Measurements from ENCODE around the gene MCCC1. TPM values are rescaled to one million over a fixed set of nuclear protein-coding genes. Genes with fewer than 3 reads are reported as not detected.

Gene MCCC1
- total and polyA plus RNA-seq, 2 of the 4 experiments (the other 2 are of a cell fraction) = 14.2 to 17.9 TPM

DNA sequence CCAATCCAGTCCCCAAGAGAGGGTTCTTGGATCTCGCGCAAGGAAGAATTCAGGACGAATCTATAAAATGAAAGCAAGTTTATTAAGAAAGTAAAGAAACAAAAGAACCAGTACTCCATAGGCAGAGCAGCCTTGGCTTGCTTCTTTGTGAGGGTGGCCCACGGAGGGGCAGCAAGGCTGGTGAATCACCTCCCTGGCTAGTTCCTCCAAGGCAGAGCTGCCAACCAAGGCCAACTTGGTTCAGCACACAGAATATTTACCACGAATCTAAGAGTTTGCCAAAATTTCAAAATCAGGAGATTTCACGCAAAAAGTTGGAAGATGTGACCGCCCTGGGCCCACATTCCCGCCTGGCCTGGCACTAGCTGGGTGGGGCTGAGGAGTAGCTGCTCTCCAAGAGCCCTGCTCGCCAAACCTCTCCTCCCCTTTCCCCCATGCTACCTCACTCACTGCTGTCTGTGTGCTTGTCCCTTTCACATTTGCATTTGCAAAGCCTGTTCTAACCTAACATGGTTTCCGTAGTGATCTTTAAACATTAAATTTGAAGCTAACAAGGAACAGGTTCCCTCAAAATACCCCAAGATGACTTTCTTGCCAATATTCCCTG, 92.8 kb downstream of the MCCC1 start:
- Histone ChIP-seq H4K8ac (ENCODE audit: low read depth in 2 of 2, low read length in 2 of 2) (no peak overlapping the region), H3K4me3 (ENCODE audit: insufficient read depth, low read depth, low read length) (no peak overlapping the region), H3K56ac (ENCODE audit: extremely low read depth, insufficient read depth, low read length) (no peak overlapping the region), H4K91ac (ENCODE audit: insufficient read depth, low read depth, low read length) (no peak overlapping the region), H3K79me1 (ENCODE audit: low read depth in 1 of 2, low read length in 2 of 2) (no peaks in the 10 kb centered on the region), H4K5ac (ENCODE audit: low read depth, low read length) (no peak overlapping the region), H2BK120ac (ENCODE audit: low read depth, low read length) (no peak overlapping the region), H3K36me3 (ENCODE audit: control insufficient read depth, insufficient read depth, low read length) (no peaks in the 10 kb centered on the region), H3K27me3 (ENCODE audit: control insufficient read depth, insufficient read depth, low read length) (no peaks in the 10 kb centered on the region), H3K9me3 (ENCODE audit: control insufficient read depth, insufficient read depth, low read length) (no peaks in the 10 kb centered on the region), H3K23ac (ENCODE audit: low read depth, low read length) (no peak overlapping the region; the same call in 1 of the 2 replicates), H2AFZ (replicated peaks; ENCODE audit: low read length, poor library complexity) (no peak overlapping the region), H3K9me1 (ENCODE audit: insufficient read depth, low read length) (peaks cover 4% of the 10 kb centered on the region; the same call in 1 of the 2 replicates), H4K20me1 (ENCODE audit: insufficient read depth, low read length) (no peaks in the 10 kb centered on the region), H3K9ac (ENCODE audit: low read depth, low read length) (no peak overlapping the region), H3K4me2 (ENCODE audit: low read depth, low read length) (no peak overlapping the region), H3K14ac (replicated peaks; ENCODE audit: low read depth, low read length) (no peak overlapping the region), H3K18ac (ENCODE audit: low read depth, low read length) (no peak overlapping the region), H2AK9ac (replicated peaks; ENCODE audit: low read depth, low read length, poor library complexity) (no peak overlapping the region), H3K4me1 (ENCODE audit: control insufficient read depth, insufficient read depth, low read length) (peaks cover 13% of the 10 kb centered on the region; the same call in 1 of the 2 replicates), H2BK15ac (ENCODE audit: low read depth, low read length) (no peak overlapping the region), H2BK20ac (ENCODE audit: low read depth, low read length) (no peak overlapping the region), H2BK5ac (ENCODE audit: low read depth, low read length, poor library complexity, severe bottlenecking) (no peak overlapping the region), H3K27ac (ENCODE audit: insufficient read depth, low read length) (no peak overlapping the region), H2AK5ac (ENCODE audit: low read depth, low read length) (no peak overlapping the region), H3K4ac (ENCODE audit: low read depth, low read length) (no peak overlapping the region)
- no CpG with 5 or more reads among the region's 10 CpGs for WGBS, 2 experiments (ENCODE audit: extremely low coverage in 2 of 2, insufficient read length in 1 of 2)
- in situ Hi-C loops (cut with MboI; ENCODE audit: low sequenced_read_pairs) = no loop called here
- ATAC-seq (ENCODE audit: low read depth) (no peak), DNase-seq (no peak)
- intact Hi-C loops (cut with micrococcal nuclease) = no loop called here
- dilution Hi-C loops (cut with HindIII; ENCODE audit: low sequenced_read_pairs, unreplicated experiment) = no loop called here
- ChIA-PET POLR2A (ENCODE audit: unreplicated experiment) (no interaction called here), CTCF (no interaction called here)
- BruUV-seq (replicated peaks) = no TSS peak
- TF ChIP-seq RFX5 (IDR thresholded peaks at IDR 0.05; ENCODE audit: low read depth, low read length) (no peak), SMC3 (IDR thresholded peaks at IDR 0.05; ENCODE audit: low read depth, low read length) (no peak), CHD1 (IDR thresholded peaks at IDR 0.05; ENCODE audit: low read depth, low read length) (no peak), MXI1 (IDR thresholded peaks at IDR 0.05; ENCODE audit: borderline replicate concordance, low read depth, low read length) (no peak), RAD21 (IDR thresholded peaks at IDR 0.05; ENCODE audit: low read length) (no peak), MAZ (IDR thresholded peaks at IDR 0.05; ENCODE audit: borderline replicate concordance, low read depth, low read length) (no peak), FOS (IDR thresholded peaks at IDR 0.05; ENCODE audit: low read depth, low read length) (no peak), MAFK (IDR thresholded peaks at IDR 0.05; ENCODE audit: low read depth, low read length) (no peak), POLR2A (IDR thresholded peaks at IDR 0.05; ENCODE audit: low read depth, low read length) (no peak), CEBPB (IDR thresholded peaks at IDR 0.05; ENCODE audit: low read depth, low read length) (no peak), RCOR1 (IDR thresholded peaks at IDR 0.05; ENCODE audit: insufficient replicate concordance, low read length) (no peak), BHLHE40 (IDR thresholded peaks at IDR 0.05; ENCODE audit: low read depth, low read length) (no peak), NFE2L2 (IDR thresholded peaks at IDR 0.05; ENCODE audit: low read depth, low read length) (no peak)
- TF ChIP-seq, protein P1, sequence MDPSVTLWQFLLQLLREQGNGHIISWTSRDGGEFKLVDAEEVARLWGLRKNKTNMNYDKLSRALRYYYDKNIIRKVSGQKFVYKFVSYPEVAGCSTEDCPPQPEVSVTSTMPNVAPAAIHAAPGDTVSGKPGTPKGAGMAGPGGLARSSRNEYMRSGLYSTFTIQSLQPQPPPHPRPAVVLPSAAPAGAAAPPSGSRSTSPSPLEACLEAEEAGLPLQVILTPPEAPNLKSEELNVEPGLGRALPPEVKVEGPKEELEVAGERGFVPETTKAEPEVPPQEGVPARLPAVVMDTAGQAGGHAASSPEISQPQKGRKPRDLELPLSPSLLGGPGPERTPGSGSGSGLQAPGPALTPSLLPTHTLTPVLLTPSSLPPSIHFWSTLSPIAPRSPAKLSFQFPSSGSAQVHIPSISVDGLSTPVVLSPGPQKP (IDR thresholded peaks at IDR 0.05; ENCODE audit: borderline replicate concordance, low read depth, low read length) = no peak
- TF ChIP-seq, protein P2, sequence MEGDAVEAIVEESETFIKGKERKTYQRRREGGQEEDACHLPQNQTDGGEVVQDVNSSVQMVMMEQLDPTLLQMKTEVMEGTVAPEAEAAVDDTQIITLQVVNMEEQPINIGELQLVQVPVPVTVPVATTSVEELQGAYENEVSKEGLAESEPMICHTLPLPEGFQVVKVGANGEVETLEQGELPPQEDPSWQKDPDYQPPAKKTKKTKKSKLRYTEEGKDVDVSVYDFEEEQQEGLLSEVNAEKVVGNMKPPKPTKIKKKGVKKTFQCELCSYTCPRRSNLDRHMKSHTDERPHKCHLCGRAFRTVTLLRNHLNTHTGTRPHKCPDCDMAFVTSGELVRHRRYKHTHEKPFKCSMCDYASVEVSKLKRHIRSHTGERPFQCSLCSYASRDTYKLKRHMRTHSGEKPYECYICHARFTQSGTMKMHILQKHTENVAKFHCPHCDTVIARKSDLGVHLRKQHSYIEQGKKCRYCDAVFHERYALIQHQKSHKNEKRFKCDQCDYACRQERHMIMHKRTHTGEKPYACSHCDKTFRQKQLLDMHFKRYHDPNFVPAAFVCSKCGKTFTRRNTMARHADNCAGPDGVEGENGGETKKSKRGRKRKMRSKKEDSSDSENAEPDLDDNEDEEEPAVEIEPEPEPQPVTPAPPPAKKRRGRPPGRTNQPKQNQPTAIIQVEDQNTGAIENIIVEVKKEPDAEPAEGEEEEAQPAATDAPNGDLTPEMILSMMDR (conservative IDR thresholded peaks at IDR 0.05; ENCODE audit: low read depth, low read length) = no peak
- TF ChIP-seq, protein P3, sequence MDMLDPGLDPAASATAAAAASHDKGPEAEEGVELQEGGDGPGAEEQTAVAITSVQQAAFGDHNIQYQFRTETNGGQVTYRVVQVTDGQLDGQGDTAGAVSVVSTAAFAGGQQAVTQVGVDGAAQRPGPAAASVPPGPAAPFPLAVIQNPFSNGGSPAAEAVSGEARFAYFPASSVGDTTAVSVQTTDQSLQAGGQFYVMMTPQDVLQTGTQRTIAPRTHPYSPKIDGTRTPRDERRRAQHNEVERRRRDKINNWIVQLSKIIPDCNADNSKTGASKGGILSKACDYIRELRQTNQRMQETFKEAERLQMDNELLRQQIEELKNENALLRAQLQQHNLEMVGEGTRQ (IDR thresholded peaks at IDR 0.05; ENCODE audit: low read depth, low read length) = no peak
